ENCODE measurements around the gene CRYGN. TPM values are rescaled to one million over a fixed set of nuclear protein-coding genes. Genes with fewer than 3 reads are reported as not detected.

CRYGN gene
- total and polyA plus RNA-seq, 2 experiments from 2014 or later = 0.24 TPM; not detected in 1

DNA sequence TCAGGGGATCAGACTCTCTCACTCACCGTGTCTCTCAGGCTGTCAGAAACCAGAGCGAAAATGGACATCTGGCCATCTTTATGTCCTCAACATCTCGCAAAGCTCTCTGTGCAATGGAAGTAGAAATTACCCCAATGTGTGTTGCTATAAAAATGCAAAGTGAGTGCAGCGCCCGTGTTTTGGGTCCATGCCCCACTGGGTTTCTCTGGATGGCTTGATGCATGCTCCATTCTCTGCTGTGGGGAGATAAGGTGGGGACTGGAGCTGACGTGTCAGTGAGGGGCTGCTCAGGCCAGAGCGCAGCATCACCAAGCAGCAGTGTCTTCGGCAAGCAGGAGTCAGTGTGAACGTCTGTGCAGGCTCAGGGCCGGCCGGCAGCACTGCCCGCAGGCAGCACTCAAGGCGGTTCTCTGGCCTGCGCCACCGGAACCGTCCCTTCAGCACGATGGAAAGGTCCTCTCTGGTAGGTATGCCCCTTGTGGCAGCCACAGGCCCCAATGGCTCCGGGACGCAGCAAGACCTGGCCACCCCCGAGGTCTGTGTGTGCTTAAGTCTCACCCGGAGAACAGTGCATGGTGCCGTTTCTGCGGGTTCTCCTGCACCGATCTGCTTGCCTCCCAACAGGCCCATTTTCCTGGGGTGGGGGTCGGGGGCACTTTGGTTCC, 60.3 kb downstream of the CRYGN start:
- Histone ChIP-seq H3K27me3 (peaks cover 31% of the 10 kb centered on the region), H3K27ac (no peak overlapping the region), H3K4me1 (ENCODE audit: insufficient read depth) (peaks cover 10% of the 10 kb centered on the region), H3K36me3 (replicated peaks; ENCODE audit: insufficient read depth, low read depth) (no peaks in the 10 kb centered on the region), H3K9me2 (replicated peaks; ENCODE audit: insufficient read depth) (no peaks in the 10 kb centered on the region), H2AFZ (no peak overlapping the region), H3K4me2 (no peak overlapping the region), H4K20me1 (ENCODE audit: insufficient read depth, poor library complexity, severe bottlenecking) (no peaks in the 10 kb centered on the region), H3K4me3 (no peak overlapping the region), H3K9me3 (ENCODE audit: low read depth) (no peaks in the 10 kb centered on the region), H3K79me2 (no peaks in the 10 kb centered on the region)
- no peak for TF ChIP-seq EZH2 (IDR thresholded peaks at IDR 0.05; ENCODE audit: borderline replicate concordance)
- no peak for TF ChIP-seq CTCF (IDR thresholded peaks at IDR 0.05; ENCODE audit: poor library complexity)
- TF ChIP-seq EZH2phosphoT487 (IDR thresholded peaks at IDR 0.05; ENCODE audit: low read depth, severe bottlenecking, unreplicated experiment) = no peak
- WGBS (ENCODE audit: low lambda C conversion rate, missing lambda C conversion rate) = 88% methylated on average over 24 of the region's 25 CpGs
- DNase-seq (ENCODE audit: low spot score) = no peak

DNA sequence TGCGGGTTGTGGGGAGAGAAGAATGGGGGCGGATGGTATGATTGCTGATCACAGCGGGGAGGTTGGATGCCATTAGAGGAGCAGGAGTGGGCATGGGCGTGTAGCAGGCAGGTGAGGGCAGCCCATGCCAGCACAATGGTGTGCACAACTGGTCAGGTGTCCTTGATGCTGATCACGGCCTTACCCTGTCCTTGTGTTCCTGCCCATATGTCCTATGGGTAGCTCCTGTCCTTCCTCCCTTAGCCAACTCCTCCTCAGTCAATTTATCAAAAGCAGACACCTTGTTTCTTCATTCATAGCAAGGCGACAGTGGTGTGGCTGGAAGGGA, 60.8 kb downstream of the CRYGN start:
- Histone ChIP-seq H3K27ac (no peak overlapping the region), H3K4me3 (no peak overlapping the region), H2AFZ (no peak overlapping the region), H3K36me3 (replicated peaks; ENCODE audit: insufficient read depth, low read depth) (no peaks in the 10 kb centered on the region), H3K27me3 (peaks cover 27% of the 10 kb centered on the region), H3K79me2 (no peaks in the 10 kb centered on the region), H3K4me1 (ENCODE audit: insufficient read depth) (peaks cover 10% of the 10 kb centered on the region), H3K4me2 (no peak overlapping the region), H3K9me3 (ENCODE audit: low read depth) (no peaks in the 10 kb centered on the region), H3K9me2 (replicated peaks; ENCODE audit: insufficient read depth) (no peaks in the 10 kb centered on the region), H4K20me1 (ENCODE audit: insufficient read depth, poor library complexity, severe bottlenecking) (no peaks in the 10 kb centered on the region)
- 91% methylated on average over 6 of the region's 6 CpGs for WGBS (ENCODE audit: low lambda C conversion rate, missing lambda C conversion rate)
- TF ChIP-seq EZH2phosphoT487 (IDR thresholded peaks at IDR 0.05; ENCODE audit: low read depth, severe bottlenecking, unreplicated experiment) (no peak), EZH2 (IDR thresholded peaks at IDR 0.05; ENCODE audit: borderline replicate concordance) (no peak)
- no peak for DNase-seq (ENCODE audit: low spot score)

Small RNA genes within 50 kb of the gene (microRNA-seq; reads per million reads assigned to microRNA genes)
- not detected for gene MIR3907

Small RNA genes within 50 kb of the gene (small RNA-seq; reads per million reads assigned to genes)
- gene MIR3907 (not detected), gene RN7SL76P (0.09 reads per million)

Other genes starting within 250 kb of the CRYGN start
- gene H2BK1, start 229.7 kb downstream of the CRYGN start, total RNA-seq = not detected in 2 replicates
- gene H2BK1, start 229.7 kb downstream of the CRYGN start, polyA plus RNA-seq = not detected in 2 replicates
- 35.3 and 35.8 TPM in 2 replicates for gene ABCF2, start 212.9 kb downstream of the CRYGN start, total RNA-seq
- 25.6 and 32.9 TPM in 2 replicates for gene ABCF2, start 212.9 kb downstream of the CRYGN start, polyA plus RNA-seq
- 36.9 and 51.0 TPM in 2 replicates for gene CHPF2, start 207.7 kb downstream of the CRYGN start, total RNA-seq
- gene CHPF2, start 207.7 kb downstream of the CRYGN start, polyA plus RNA-seq = 68.2 and 70.0 TPM in 2 replicates
- gene SMARCD3, start 191.4 kb downstream of the CRYGN start, total RNA-seq = 38.0 and 42.4 TPM in 2 replicates
- gene SMARCD3, start 191.4 kb downstream of the CRYGN start, polyA plus RNA-seq = 73.1 and 111 TPM in 2 replicates
- gene NUB1, start 98.3 kb downstream of the CRYGN start, total RNA-seq = 38.6 and 42.5 TPM in 2 replicates
- gene NUB1, start 98.3 kb downstream of the CRYGN start, polyA plus RNA-seq = 22.6 and 28.4 TPM in 2 replicates
- 10.6 and 15.5 TPM in 2 replicates for gene WDR86, start 30.1 kb downstream of the CRYGN start, total RNA-seq
- 12.4 and 19.1 TPM in 2 replicates for gene WDR86, start 30.1 kb downstream of the CRYGN start, polyA plus RNA-seq
- 105 and 111 TPM in 2 replicates for gene RHEB, start 79.8 kb upstream of the CRYGN start, total RNA-seq
- 135 and 142 TPM in 2 replicates for gene RHEB, start 79.8 kb upstream of the CRYGN start, polyA plus RNA-seq

All from hepatocyte (in vitro differentiated cells).